HepG2 (cell line): Measurements from ENCODE around the gene TMEM164. TPM values are rescaled to one million over a fixed set of nuclear protein-coding genes. Genes with fewer than 3 reads are reported as not detected.

ENCODE experiments used
- CENPT ChIP-seq: sonication (generic); formaldehyde crosslinking; IDR thresholded peaks from 2 replicates; pipeline ENCODE4 v1.8.0; 2022; ENCODE audit warnings: low read depth, mild to moderate bottlenecking, moderate library complexity, missing genetic modification reagents
- CREB1 ChIP-seq, 2 experiments: fragments of 450-650 bp in 1 of 2; IDR thresholded peaks; 2 replicates each; pipeline ENCODE4 v1.6.1; 2016 to 2017; ENCODE audit warnings: control low read depth in 1 of 2, mild to moderate bottlenecking in 1 of 2, missing compliant biosample characterization in 1 of 2, missing genetic modification characterization in 1 of 2
- EP300 ChIP-seq, 3 experiments: sonication (generic) in 1 of 3; formaldehyde crosslinking in 1 of 3; IDR thresholded peaks; 2 replicates each; pipeline versions ENCODE4 v1.5.1 to v1.6.1; 2011 to 2020; ENCODE audit warnings: low read depth in 2 of 3, low read length in 2 of 3, borderline replicate concordance in 1 of 3, improper control_type of control experiment in 1 of 3, mild to moderate bottlenecking in 1 of 3, missing genetic modification reagents in 1 of 3, moderate library complexity in 1 of 3
- GTF3A ChIP-seq: sonication (generic); formaldehyde crosslinking; conservative IDR thresholded peaks from 2 replicates; pipeline ENCODE4 v1.4.0; 2020; ENCODE audit warnings: mild to moderate bottlenecking, missing genetic modification reagents
- HNF4A ChIP-seq: sonication (generic); formaldehyde crosslinking; IDR thresholded peaks from 2 replicates; pipeline ENCODE4 v1.4.0; 2020; ENCODE audit warnings: missing genetic modification reagents
- HNF4G ChIP-seq, 2 experiments: sonication (generic) in 1 of 2; formaldehyde crosslinking in 1 of 2; IDR thresholded peaks; 2 replicates each; pipeline versions ENCODE4 v1.4.0 to v1.6.1; 2011 to 2020; ENCODE audit warnings: borderline replicate concordance in 2 of 2, low read depth in 2 of 2, mild to moderate bottlenecking in 2 of 2, low read length in 1 of 2, missing genetic modification reagents in 1 of 2, moderate library complexity in 1 of 2
- HNRNPL ChIP-seq: fragments of 200-400 bp; formaldehyde crosslinking; IDR thresholded peaks from 2 replicates; pipeline ENCODE4 v1.6.1; 2017; ENCODE audit warnings: mild to moderate bottlenecking, low read depth, low read length
- JARID2 ChIP-seq: sonication (generic); formaldehyde crosslinking; IDR thresholded peaks from 2 replicates; pipeline ENCODE4 v1.8.1; 2023; ENCODE audit warnings: missing genetic modification reagents, inconsistent platforms; ENCODE audit not compliant: insufficient replicate concordance
- NKX3-1 ChIP-seq: sonication (generic); formaldehyde crosslinking; IDR thresholded peaks from 2 replicates; pipeline ENCODE4 v1.5.0; 2020; ENCODE audit warnings: missing genetic modification reagents
- ONECUT2 ChIP-seq: sonication (generic); formaldehyde crosslinking; IDR thresholded peaks from 2 replicates; pipeline ENCODE4 v1.4.0; 2020; ENCODE audit warnings: missing genetic modification reagents
- SIN3A ChIP-seq: IDR thresholded peaks from 2 replicates; pipeline ENCODE4 v1.6.1; 2011; ENCODE audit warnings: low read depth, mild to moderate bottlenecking, control low read depth, low read length, borderline replicate concordance
- SOX13 ChIP-seq, 3 experiments: fragments of 450-650 bp in 1 of 3; sonication (generic) in 1 of 3; formaldehyde crosslinking in 1 of 3; IDR thresholded peaks in 2 of 3; conservative IDR thresholded peaks in 1 of 3; 2 replicates each; pipeline versions ENCODE4 v1.5.0 to v1.6.1; 2016 to 2020; ENCODE audit warnings: antibody characterized with exemption in 1 of 3, mild to moderate bottlenecking in 1 of 3, missing compliant biosample characterization in 1 of 3, missing genetic modification reagents in 1 of 3, moderate library complexity in 1 of 3
- SP5 ChIP-seq: IDR thresholded peaks from 2 replicates; pipeline ENCODE4 v1.6.1; 2016; ENCODE audit warnings: low read depth, borderline replicate concordance
- TFE3 ChIP-seq: IDR thresholded peaks from 2 replicates; pipeline ENCODE4 v1.6.1; 2016
- ZNF205 ChIP-seq: IDR thresholded peaks from 2 replicates; pipeline ENCODE4 v1.6.1; 2018; ENCODE audit warnings: missing biosample characterization, missing genetic modification reagents
- ZNF207 ChIP-seq: fragments of 450-650 bp; IDR thresholded peaks from 2 replicates; pipeline ENCODE4 v1.6.1; 2016; ENCODE audit warnings: antibody characterized with exemption, borderline replicate concordance
- ZNF317 ChIP-seq: sonication (generic); formaldehyde crosslinking; IDR thresholded peaks from 2 replicates; pipeline ENCODE4 v1.5.0; 2020; ENCODE audit warnings: mild to moderate bottlenecking, missing genetic modification reagents
- ZNF468 ChIP-seq: sonication (generic); formaldehyde crosslinking; IDR thresholded peaks from 2 replicates; pipeline ENCODE4 v1.8.0; 2022; ENCODE audit warnings: mild to moderate bottlenecking, moderate library complexity, missing genetic modification reagents
- ZNF552 ChIP-seq: sonication (generic); formaldehyde crosslinking; IDR thresholded peaks from 2 replicates; pipeline ENCODE4 v1.9.0; 2022; ENCODE audit warnings: missing genetic modification reagents, mild to moderate bottlenecking, borderline replicate concordance
- ZNF576 ChIP-seq: sonication (generic); formaldehyde crosslinking; IDR thresholded peaks from 2 replicates; pipeline ENCODE4 v1.4.0; 2020; ENCODE audit warnings: mild to moderate bottlenecking, missing genetic modification reagents
- polyA plus RNA-seq, 8 experiments: library from polyadenylated mRNA; depleted of rRNA in 3 of 8; stranded (reverse) in 7 of 8; unstranded in 1 of 8; fragments of >200 nt; fragmentation: Illumina TruSeq in 4 of 8; extraction: Trizol in 4 of 8; gene quantifications; 2 replicates each; pipeline versions ENCODE4 v1.2.1 to v1.2.3, GENCODE V29; 2011 to 2016; ENCODE audit warnings: low read depth in 4 of 8, missing spikeins in 1 of 8, mixed read lengths in 1 of 8; ENCODE audit not compliant: insufficient read depth in 1 of 8
- total RNA-seq, 5 experiments: library from RNA; depleted of rRNA; stranded (reverse); fragments of >200 nt; fragmentation: Illumina TruSeq; extraction: Trizol; gene quantifications; 2 replicates each; pipeline ENCODE4 v1.2.3, GENCODE V29; 2016; ENCODE audit warnings: low read depth in 1 of 5
- TF ChIP-seq, protein P1 (sequence below): sonication (generic); formaldehyde crosslinking; conservative IDR thresholded peaks from 2 replicates; pipeline ENCODE4 v1.4.0; 2020; ENCODE audit warnings: mild to moderate bottlenecking, missing genetic modification reagents, moderate library complexity
- TF ChIP-seq, protein P2 (sequence below): sonication (generic); formaldehyde crosslinking; IDR thresholded peaks from 2 replicates; pipeline ENCODE4 v1.5.0; 2020; ENCODE audit warnings: missing genetic modification reagents

The TMEM164 gene
- total and polyA plus RNA-seq, 2 of the 13 experiments (the other 11 are each of a cell fraction or from before 2014, with no cell fraction given) = 5.8 to 13.2 TPM

GRCh38 chrX:110118530-110118929 lies 115.6 kb downstream of the TMEM164 start (continued):
- TF ChIP-seq, protein P1, sequence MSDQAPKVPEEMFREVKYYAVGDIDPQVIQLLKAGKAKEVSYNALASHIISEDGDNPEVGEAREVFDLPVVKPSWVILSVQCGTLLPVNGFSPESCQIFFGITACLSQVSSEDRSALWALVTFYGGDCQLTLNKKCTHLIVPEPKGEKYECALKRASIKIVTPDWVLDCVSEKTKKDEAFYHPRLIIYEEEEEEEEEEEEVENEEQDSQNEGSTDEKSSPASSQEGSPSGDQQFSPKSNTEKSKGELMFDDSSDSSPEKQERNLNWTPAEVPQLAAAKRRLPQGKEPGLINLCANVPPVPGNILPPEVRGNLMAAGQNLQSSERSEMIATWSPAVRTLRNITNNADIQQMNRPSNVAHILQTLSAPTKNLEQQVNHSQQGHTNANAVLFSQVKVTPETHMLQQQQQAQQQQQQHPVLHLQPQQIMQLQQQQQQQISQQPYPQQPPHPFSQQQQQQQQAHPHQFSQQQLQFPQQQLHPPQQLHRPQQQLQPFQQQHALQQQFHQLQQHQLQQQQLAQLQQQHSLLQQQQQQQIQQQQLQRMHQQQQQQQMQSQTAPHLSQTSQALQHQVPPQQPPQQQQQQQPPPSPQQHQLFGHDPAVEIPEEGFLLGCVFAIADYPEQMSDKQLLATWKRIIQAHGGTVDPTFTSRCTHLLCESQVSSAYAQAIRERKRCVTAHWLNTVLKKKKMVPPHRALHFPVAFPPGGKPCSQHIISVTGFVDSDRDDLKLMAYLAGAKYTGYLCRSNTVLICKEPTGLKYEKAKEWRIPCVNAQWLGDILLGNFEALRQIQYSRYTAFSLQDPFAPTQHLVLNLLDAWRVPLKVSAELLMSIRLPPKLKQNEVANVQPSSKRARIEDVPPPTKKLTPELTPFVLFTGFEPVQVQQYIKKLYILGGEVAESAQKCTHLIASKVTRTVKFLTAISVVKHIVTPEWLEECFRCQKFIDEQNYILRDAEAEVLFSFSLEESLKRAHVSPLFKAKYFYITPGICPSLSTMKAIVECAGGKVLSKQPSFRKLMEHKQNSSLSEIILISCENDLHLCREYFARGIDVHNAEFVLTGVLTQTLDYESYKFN (CRISPR knock-in tag) = peak; percentile 41
- TF ChIP-seq JARID2 (CRISPR knock-in tag) (no peak), ZNF205 (CRISPR knock-in tag) (no peak), ZNF468 (CRISPR knock-in tag) (no peak), GTF3A (CRISPR knock-in tag) (no peak), EP300 (IDR thresholded peaks at IDR 0.05; ENCODE audit: low read depth in 2 of 2, low read length in 2 of 2) (peak in 1 of 2 experiments; percentile 5; a peak in 1 of 4 replicates), EP300 (CRISPR knock-in tag; IDR thresholded peaks at IDR 0.05; ENCODE audit: borderline replicate concordance) (no peak), SIN3A (no peak), ZNF207 (no peak), CREB1 (IDR thresholded peaks at IDR 0.05) (no peak), CREB1 (CRISPR knock-in tag; IDR thresholded peaks at IDR 0.05) (no peak), ZNF552 (no peak), ZNF576 (CRISPR knock-in tag) (no peak), ONECUT2 (CRISPR knock-in tag) (peak; percentile 58; the same call in 1 of the 2 replicates), SOX13 (IDR thresholded peaks at IDR 0.05) (no peak), SOX13 (CRISPR knock-in tag; conservative IDR thresholded peaks at IDR 0.05 in 1 of 2, IDR thresholded peaks at IDR 0.05 in 1 of 2) (0 out of 4 replicates have a peak, but pooled peaks of 1 of the 2 experiments have one; percentile 18), SP5 (CRISPR knock-in tag) (no peak), HNF4A (CRISPR knock-in tag) (peak; percentile 66), TFE3 (CRISPR knock-in tag) (no peak), HNRNPL (no peak), CENPT (CRISPR knock-in tag) (no peak), HNF4G (IDR thresholded peaks at IDR 0.05; ENCODE audit: borderline replicate concordance, low read depth, low read length) (0 out of 2 replicates have a peak, but pooled peaks have one; percentile 19), HNF4G (CRISPR knock-in tag; IDR thresholded peaks at IDR 0.05; ENCODE audit: borderline replicate concordance, low read depth) (no peak), NKX3-1 (CRISPR knock-in tag) (no peak), ZNF317 (no peak)
- TF ChIP-seq, protein P2, sequence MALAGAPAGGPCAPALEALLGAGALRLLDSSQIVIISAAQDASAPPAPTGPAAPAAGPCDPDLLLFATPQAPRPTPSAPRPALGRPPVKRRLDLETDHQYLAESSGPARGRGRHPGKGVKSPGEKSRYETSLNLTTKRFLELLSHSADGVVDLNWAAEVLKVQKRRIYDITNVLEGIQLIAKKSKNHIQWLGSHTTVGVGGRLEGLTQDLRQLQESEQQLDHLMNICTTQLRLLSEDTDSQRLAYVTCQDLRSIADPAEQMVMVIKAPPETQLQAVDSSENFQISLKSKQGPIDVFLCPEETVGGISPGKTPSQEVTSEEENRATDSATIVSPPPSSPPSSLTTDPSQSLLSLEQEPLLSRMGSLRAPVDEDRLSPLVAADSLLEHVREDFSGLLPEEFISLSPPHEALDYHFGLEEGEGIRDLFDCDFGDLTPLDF (CRISPR knock-in tag) = no peak
